ENCODE results near the gene MOB4.

The MOB4 gene

GRCh38 chr2:197496695-197497094 is 19.2 kb upstream of the MOB4 start:
- no peak for DNase-seq
- no peak overlapping the region for H3K14ac ChIP-seq (ENCODE audit: low read length in 2 of 2)
- H2BK12ac ChIP-seq (ENCODE audit: low read length in 2 of 2), result no peak overlapping the region
- H3K18ac ChIP-seq (ENCODE audit: low read depth in 1 of 2, low read length in 2 of 2), result no peak overlapping the region
- H3K4me2 ChIP-seq (ENCODE audit: low read length, poor library complexity, severe bottlenecking), result no peak overlapping the region
- no peak overlapping the region for H4K91ac ChIP-seq (ENCODE audit: low read length)
- H3K23ac ChIP-seq (ENCODE audit: low read length in 2 of 2), result no peak overlapping the region
- H3K27ac ChIP-seq (ENCODE audit: low read length, poor library complexity, severe bottlenecking), result no peak overlapping the region
- no peaks in the 10 kb centered on the region for H3K27me3 ChIP-seq (ENCODE audit: control insufficient read depth in 1 of 2, insufficient read depth in 1 of 2, low read length in 2 of 2)
- H3K9me3 ChIP-seq (ENCODE audit: control insufficient read depth, low read length), result no peaks in the 10 kb centered on the region
- H3K9ac ChIP-seq (ENCODE audit: low read length), result no peak overlapping the region
- H3K4me3 ChIP-seq (ENCODE audit: insufficient read depth in 1 of 2, low read depth in 1 of 2, low read length in 2 of 2), result no peak overlapping the region
- peaks cover 6% of the 10 kb centered on the region for H3K4me1 ChIP-seq (ENCODE audit: control insufficient read depth, insufficient read depth, low read depth, low read length)
- no peak overlapping the region for H2BK120ac ChIP-seq (ENCODE audit: low read depth, low read length)
- no peak overlapping the region for H2BK15ac ChIP-seq (ENCODE audit: low read depth, poor library complexity, severe bottlenecking)
- no peak overlapping the region for H2BK5ac ChIP-seq (ENCODE audit: low read depth, low read length, poor library complexity, severe bottlenecking)
- H2AK5ac ChIP-seq (ENCODE audit: low read length, severe bottlenecking), result no peak overlapping the region
- H4K8ac ChIP-seq (ENCODE audit: low read length), result no peak overlapping the region
- H3K4ac ChIP-seq (ENCODE audit: low read depth in 1 of 2, low read length in 2 of 2), result no peak overlapping the region
- H3K36me3 ChIP-seq (ENCODE audit: control insufficient read depth in 1 of 2, insufficient read depth in 2 of 2, low read depth in 1 of 2, low read length in 2 of 2), result peaks cover 14 to 66% of the 10 kb centered on the region in 2 experiments
- H3K79me1 ChIP-seq (replicated peaks; ENCODE audit: low read length, poor library complexity, severe bottlenecking), result peaks cover 4% of the 10 kb centered on the region
- no peak overlapping the region for H2AFZ ChIP-seq (ENCODE audit: low read depth, low read length)

- Histone ChIP-seq H2BK12ac (ENCODE audit: low read length in 2 of 2) (no peak overlapping the region), H3K9ac (ENCODE audit: low read length) (peak overlapping the region; percentile 99), H3K9me3 (ENCODE audit: control insufficient read depth, low read length) (no peaks in the 10 kb centered on the region), H4K8ac (ENCODE audit: low read length) (no peak overlapping the region), H2BK5ac (ENCODE audit: low read depth, low read length, poor library complexity, severe bottlenecking) (no peak overlapping the region), H2AK5ac (ENCODE audit: low read length, severe bottlenecking) (no peak overlapping the region), H2BK15ac (ENCODE audit: low read depth, poor library complexity, severe bottlenecking) (no peak overlapping the region), H2AFZ (ENCODE audit: low read depth, low read length) (no peak overlapping the region), H3K14ac (ENCODE audit: low read length in 2 of 2) (no peak overlapping the region), H3K4me3 (ENCODE audit: insufficient read depth in 1 of 2, low read depth in 1 of 2, low read length in 2 of 2) (peak overlapping the region in 1 of 2 experiments; percentile 97), H2BK120ac (ENCODE audit: low read depth, low read length) (no peak overlapping the region), H3K18ac (ENCODE audit: low read depth in 1 of 2, low read length in 2 of 2) (no peak overlapping the region), H3K79me1 (replicated peaks; ENCODE audit: low read length, poor library complexity, severe bottlenecking) (peaks cover 2% of the 10 kb centered on the region), H3K23ac (ENCODE audit: low read length in 2 of 2) (no peak overlapping the region), H3K4ac (ENCODE audit: low read depth in 1 of 2, low read length in 2 of 2) (no peak overlapping the region), H3K27me3 (ENCODE audit: control insufficient read depth in 1 of 2, insufficient read depth in 1 of 2, low read length in 2 of 2) (no peaks in the 10 kb centered on the region), H3K4me1 (ENCODE audit: control insufficient read depth, insufficient read depth, low read depth, low read length) (peaks cover 6% of the 10 kb centered on the region), H3K36me3 (ENCODE audit: control insufficient read depth in 1 of 2, insufficient read depth in 2 of 2, low read depth in 1 of 2, low read length in 2 of 2) (peaks cover 8 to 66% of the 10 kb centered on the region in 2 experiments), H4K91ac (ENCODE audit: low read length) (no peak overlapping the region), H3K27ac (ENCODE audit: low read length, poor library complexity, severe bottlenecking) (no peak overlapping the region), H3K4me2 (ENCODE audit: low read length, poor library complexity, severe bottlenecking) (no peak overlapping the region)
- 40% methylated on average over 1 of the region's 2 CpGs for WGBS
- no peak for DNase-seq
Observed at GRCh38 chr2:197497326-197497725, 18.5 kb upstream of the MOB4 start.

- peak overlapping the region; percentile 98 for H3K4me2 ChIP-seq (ENCODE audit: low read length, poor library complexity, severe bottlenecking)
- peak overlapping the region; percentile 78 for H3K27ac ChIP-seq (ENCODE audit: low read length, poor library complexity, severe bottlenecking)
- H2AK5ac ChIP-seq (ENCODE audit: low read length, severe bottlenecking), result no peak overlapping the region
- peaks cover 6% of the 10 kb centered on the region for H3K4me1 ChIP-seq (ENCODE audit: control insufficient read depth, insufficient read depth, low read depth, low read length)
- no peak overlapping the region for H3K14ac ChIP-seq (ENCODE audit: low read length in 2 of 2)
- H3K9ac ChIP-seq (ENCODE audit: low read length), result peak overlapping the region; percentile 99
- H3K9me3 ChIP-seq (ENCODE audit: control insufficient read depth, low read length), result no peaks in the 10 kb centered on the region
- no peak overlapping the region for H2BK15ac ChIP-seq (ENCODE audit: low read depth, poor library complexity, severe bottlenecking)
- peak overlapping the region; percentile 97 to 99 for H3K4me3 ChIP-seq (ENCODE audit: insufficient read depth in 1 of 2, low read depth in 1 of 2, low read length in 2 of 2)
- peaks cover 8 to 66% of the 10 kb centered on the region in 2 experiments for H3K36me3 ChIP-seq (ENCODE audit: control insufficient read depth in 1 of 2, insufficient read depth in 2 of 2, low read depth in 1 of 2, low read length in 2 of 2)
- no peak overlapping the region for H3K23ac ChIP-seq (ENCODE audit: low read length in 2 of 2)
- H2AFZ ChIP-seq (ENCODE audit: low read depth, low read length), result no peak overlapping the region
- H4K8ac ChIP-seq (ENCODE audit: low read length), result no peak overlapping the region
- H3K4ac ChIP-seq (ENCODE audit: low read depth in 1 of 2, low read length in 2 of 2), result no peak overlapping the region
- no peak overlapping the region for H2BK5ac ChIP-seq (ENCODE audit: low read depth, low read length, poor library complexity, severe bottlenecking)
- no peak overlapping the region for H2BK12ac ChIP-seq (ENCODE audit: low read length in 2 of 2)
- no peak for DNase-seq
- H3K27me3 ChIP-seq (ENCODE audit: control insufficient read depth in 1 of 2, insufficient read depth in 1 of 2, low read length in 2 of 2), result no peaks in the 10 kb centered on the region
- H3K79me1 ChIP-seq (replicated peaks; ENCODE audit: low read length, poor library complexity, severe bottlenecking), result peaks cover 2% of the 10 kb centered on the region
- no peak overlapping the region for H3K18ac ChIP-seq (ENCODE audit: low read depth in 1 of 2, low read length in 2 of 2)
- H4K91ac ChIP-seq (ENCODE audit: low read length), result no peak overlapping the region
- no peak overlapping the region for H2BK120ac ChIP-seq (ENCODE audit: low read depth, low read length)
- under 1% methylated on average over 11 of the region's 14 CpGs for whole genome bisulfite sequencing
Observed at GRCh38 chr2:197498235-197498936, 17.5 kb upstream of the MOB4 start.

GRCh38 chr2:197498937-197499593 is 16.8 kb upstream of the MOB4 start:
- Histone ChIP-seq H2AFZ (ENCODE audit: low read depth, low read length) (peak overlapping the region; percentile 98), H3K4me1 (ENCODE audit: control insufficient read depth, insufficient read depth, low read depth, low read length) (peaks cover 6% of the 10 kb centered on the region), H3K23ac (ENCODE audit: low read length in 2 of 2) (peak overlapping the region in 1 of 2 experiments; percentile 97), H4K8ac (ENCODE audit: low read length) (peak overlapping the region; percentile 80), H2BK15ac (ENCODE audit: low read depth, poor library complexity, severe bottlenecking) (peak overlapping the region; percentile 93), H2BK5ac (ENCODE audit: low read depth, low read length, poor library complexity, severe bottlenecking) (no peak overlapping the region), H3K27ac (ENCODE audit: low read length, poor library complexity, severe bottlenecking) (peak overlapping the region; percentile 78), H3K18ac (ENCODE audit: low read depth in 1 of 2, low read length in 2 of 2) (peak overlapping the region; percentile 88 to 98), H3K79me1 (replicated peaks; ENCODE audit: low read length, poor library complexity, severe bottlenecking) (peaks cover 2% of the 10 kb centered on the region), H3K14ac (ENCODE audit: low read length in 2 of 2) (peak overlapping the region in 1 of 2 experiments; percentile 94), H2BK120ac (ENCODE audit: low read depth, low read length) (peak overlapping the region; percentile 76), H3K9me3 (ENCODE audit: control insufficient read depth, low read length) (no peaks in the 10 kb centered on the region), H3K27me3 (ENCODE audit: control insufficient read depth in 1 of 2, insufficient read depth in 1 of 2, low read length in 2 of 2) (no peaks in the 10 kb centered on the region), H4K91ac (ENCODE audit: low read length) (peak overlapping the region; percentile 71), H2AK5ac (ENCODE audit: low read length, severe bottlenecking) (no peak overlapping the region), H3K4me2 (ENCODE audit: low read length, poor library complexity, severe bottlenecking) (peak overlapping the region; percentile 98), H2BK12ac (ENCODE audit: low read length in 2 of 2) (peak overlapping the region in 1 of 2 experiments; percentile 75), H3K36me3 (ENCODE audit: control insufficient read depth in 1 of 2, insufficient read depth in 2 of 2, low read depth in 1 of 2, low read length in 2 of 2) (peaks cover 9 to 66% of the 10 kb centered on the region in 2 experiments), H3K4ac (ENCODE audit: low read depth in 1 of 2, low read length in 2 of 2) (peak overlapping the region; percentile 5 to 92), H3K4me3 (ENCODE audit: insufficient read depth in 1 of 2, low read depth in 1 of 2, low read length in 2 of 2) (peak overlapping the region; percentile 97 to 99), H3K9ac (ENCODE audit: low read length) (peak overlapping the region; percentile 99)
- under 1% methylated on average over 44 of the region's 46 CpGs for WGBS
- DNase-seq, result peak; percentile 79
